GM21526 (cell line): Measurements from ENCODE around the gene LCN9.
"Not testable (repeated sequence)": the region's sequence is repeated elsewhere in the genome, so short reads cannot be mapped to it uniquely, and the experiment has no call there.

Experiments
- ATAC-seq: cut with Tn5 transposase; IDR thresholded peaks from one replicate; pipeline ENCODE4 v1.9.1; 2021; ENCODE audit warnings: moderate library complexity; ENCODE audit not compliant: unreplicated experiment, low FRiP score

The LCN9 gene

GRCh38 chr9:135644631-135645218 is 18.4 kb upstream of the LCN9 start:
- ATAC-seq, result no peak

DNA sequence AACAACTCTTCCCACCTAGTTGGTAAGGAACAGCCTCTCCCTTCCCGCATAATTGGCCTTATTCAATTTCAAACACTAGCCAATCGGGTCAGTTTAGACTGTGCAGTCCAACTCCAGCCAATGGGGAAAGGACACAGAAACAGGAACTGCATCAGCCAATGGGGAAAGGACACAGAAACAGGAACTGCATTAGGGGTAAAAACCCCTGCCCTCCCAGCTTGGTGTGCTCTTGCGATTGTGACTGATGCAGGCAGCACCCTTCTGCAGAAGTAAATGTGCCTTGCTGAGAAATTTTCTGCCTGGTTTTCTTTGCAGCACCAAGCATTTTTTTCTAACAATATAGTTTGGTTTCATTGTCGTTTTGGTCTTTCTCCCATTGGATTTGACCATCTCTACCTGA is 15.2 kb upstream of the LCN9 start:
- ATAC-seq, result no peak

GRCh38 chr9:135648494-135649410 is 14.4 kb upstream of the LCN9 start:
- ATAC-seq, result no peak

DNA sequence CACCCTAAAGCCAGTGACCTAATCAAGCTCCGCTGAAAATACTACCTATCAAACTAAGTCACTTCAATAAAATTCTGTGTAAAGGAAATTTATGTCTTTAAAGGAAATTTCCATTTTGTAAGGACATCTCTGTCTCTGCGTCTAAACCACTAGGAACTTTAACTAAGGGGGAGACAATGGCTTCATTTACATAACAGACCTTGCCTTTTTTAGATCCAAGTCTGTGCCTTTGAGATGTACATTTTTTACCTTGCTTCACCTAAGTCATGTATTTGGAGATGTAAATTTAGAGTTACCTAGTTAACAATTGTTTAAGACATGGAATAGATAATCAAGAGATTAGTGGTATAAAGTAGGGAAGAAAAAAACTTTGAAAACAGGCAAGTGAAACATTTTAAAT is 13.6 kb upstream of the LCN9 start:
- no peak for ATAC-seq

GRCh38 chr9:135650408-135650807 is 12.7 kb upstream of the LCN9 start:
- no peak for ATAC-seq

- no peak for ATAC-seq
Observed at GRCh38 chr9:135655317-135655716, 7.8 kb upstream of the LCN9 start.

DNA sequence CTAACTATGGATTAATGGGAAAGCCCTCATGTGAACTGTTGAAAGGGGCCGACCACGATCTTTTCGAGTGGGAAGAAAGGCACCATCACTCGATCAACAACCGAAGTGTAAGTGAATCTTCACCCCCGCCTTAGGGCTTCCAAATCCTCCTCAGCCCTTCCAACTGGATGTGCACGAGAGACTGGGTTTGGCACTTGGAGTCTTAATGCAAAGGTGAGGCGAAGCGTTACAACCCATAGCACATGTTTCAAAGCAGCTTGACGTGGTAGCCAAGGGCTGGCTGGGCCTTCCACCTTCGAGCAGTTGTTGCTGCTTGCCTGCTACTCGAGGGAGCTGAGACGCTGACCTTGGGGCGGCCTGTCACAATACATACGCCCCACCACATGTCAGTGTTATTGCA is 5.7 kb upstream of the LCN9 start:
- no peak for ATAC-seq

DNA sequence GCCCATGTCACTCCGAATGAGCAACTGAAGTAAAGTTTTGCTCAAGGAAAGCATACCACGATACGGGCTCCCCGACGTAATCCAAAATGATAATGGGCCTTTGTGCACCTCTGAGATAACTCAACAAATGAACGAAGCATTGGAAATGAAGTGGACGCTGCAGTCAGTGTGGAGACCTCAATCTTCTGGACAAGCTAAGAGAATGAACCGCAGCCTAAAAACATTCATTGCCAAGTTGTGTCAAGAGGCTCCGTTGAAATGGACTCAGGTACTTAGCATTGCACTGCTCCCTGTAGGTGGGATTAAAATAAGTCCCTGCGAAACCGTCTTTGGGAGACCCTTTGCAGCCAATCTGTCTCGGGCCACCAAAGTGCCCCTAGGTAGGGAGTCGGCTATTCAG is 3.9 kb upstream of the LCN9 start:
- no peak for ATAC-seq

GRCh38 chr9:135660407-135660806 is 2.7 kb upstream of the LCN9 start:
- no peak for ATAC-seq

DNA sequence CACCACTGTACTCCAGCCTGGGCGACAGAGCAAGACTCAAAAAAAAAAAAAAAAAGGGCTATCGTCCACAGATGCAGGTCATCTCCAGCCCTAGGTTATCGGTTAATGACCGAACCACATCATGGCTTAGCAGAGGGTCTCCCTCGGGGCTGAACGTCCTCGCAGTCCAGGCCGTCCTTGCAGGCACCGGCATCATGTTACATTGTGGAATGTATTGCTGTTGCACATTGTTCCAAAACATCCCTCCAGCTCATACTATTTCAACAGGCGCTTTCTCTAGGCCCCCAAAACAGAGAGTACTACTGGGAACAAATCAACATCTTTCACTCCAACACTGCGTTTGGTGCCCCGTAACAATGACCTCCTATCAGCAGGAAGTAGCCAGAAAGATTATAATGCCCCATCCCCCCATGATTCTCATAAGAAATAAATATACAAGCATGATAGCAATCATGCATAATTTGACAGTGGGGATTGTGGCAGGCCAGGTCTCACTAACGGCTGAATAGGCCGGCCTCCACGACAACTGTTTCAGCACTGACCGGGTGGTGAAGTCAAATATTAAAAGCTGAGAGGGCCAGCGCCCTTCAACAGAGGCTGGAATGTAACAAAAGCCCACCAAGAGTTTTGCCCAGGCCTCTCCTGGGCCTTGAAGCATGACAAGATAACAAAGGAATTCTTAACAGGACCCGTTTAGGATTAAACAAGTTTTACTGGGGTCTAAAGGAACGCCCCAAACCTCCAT is 1.1 kb upstream of the LCN9 start:
- no peak for ATAC-seq

GRCh38 chr9:135663451-135663770 is 302 bp downstream of the LCN9 start:
- ATAC-seq, result no peak

- no peak for ATAC-seq
Observed at GRCh38 chr9:135663857-135664256, 748 bp downstream of the LCN9 start.

DNA sequence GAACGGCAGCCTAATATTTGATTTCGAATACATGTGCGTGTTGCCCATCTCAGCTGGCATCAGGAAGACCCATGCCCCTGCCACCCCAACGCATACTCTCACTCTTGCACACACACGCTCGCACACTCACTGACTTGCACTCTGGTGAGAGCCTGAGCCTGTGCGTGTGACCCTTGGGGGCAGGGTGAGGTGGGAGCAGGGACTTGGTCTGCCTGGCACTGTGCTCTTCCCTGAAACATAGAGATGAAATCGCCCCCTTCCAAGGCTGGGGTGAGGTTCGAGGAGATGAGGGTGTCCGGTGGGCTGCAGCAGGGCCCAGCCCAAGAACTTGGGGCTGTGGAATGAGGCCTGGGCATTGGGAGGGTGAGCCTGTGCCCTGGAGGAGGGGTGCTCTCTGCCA is 1.2 kb downstream of the LCN9 start:
- no peak for ATAC-seq

GRCh38 chr9:135664801-135665794 is 2.0 kb downstream of the LCN9 start:
- ATAC-seq, result no peak

DNA sequence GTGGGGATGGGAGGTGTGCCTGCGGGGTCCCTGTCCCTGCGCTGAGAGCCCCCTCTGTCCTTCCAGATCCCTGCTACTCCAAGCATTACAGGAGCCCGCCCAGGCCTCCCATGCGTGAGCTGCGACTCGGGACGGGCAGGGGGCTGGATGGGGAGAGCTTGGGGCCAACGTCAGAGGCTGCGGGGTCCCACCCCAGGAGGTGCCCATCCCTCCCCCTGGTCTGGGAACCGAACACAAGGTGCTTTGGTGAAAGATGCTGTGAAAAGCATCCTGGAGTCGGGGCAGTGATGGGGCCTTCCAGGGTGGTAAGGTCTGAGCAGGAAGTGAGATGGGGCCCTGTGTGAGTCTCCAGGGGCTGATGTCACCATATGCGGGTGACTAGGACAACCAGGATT is 2.7 kb downstream of the LCN9 start:
- no peak for ATAC-seq

DNA sequence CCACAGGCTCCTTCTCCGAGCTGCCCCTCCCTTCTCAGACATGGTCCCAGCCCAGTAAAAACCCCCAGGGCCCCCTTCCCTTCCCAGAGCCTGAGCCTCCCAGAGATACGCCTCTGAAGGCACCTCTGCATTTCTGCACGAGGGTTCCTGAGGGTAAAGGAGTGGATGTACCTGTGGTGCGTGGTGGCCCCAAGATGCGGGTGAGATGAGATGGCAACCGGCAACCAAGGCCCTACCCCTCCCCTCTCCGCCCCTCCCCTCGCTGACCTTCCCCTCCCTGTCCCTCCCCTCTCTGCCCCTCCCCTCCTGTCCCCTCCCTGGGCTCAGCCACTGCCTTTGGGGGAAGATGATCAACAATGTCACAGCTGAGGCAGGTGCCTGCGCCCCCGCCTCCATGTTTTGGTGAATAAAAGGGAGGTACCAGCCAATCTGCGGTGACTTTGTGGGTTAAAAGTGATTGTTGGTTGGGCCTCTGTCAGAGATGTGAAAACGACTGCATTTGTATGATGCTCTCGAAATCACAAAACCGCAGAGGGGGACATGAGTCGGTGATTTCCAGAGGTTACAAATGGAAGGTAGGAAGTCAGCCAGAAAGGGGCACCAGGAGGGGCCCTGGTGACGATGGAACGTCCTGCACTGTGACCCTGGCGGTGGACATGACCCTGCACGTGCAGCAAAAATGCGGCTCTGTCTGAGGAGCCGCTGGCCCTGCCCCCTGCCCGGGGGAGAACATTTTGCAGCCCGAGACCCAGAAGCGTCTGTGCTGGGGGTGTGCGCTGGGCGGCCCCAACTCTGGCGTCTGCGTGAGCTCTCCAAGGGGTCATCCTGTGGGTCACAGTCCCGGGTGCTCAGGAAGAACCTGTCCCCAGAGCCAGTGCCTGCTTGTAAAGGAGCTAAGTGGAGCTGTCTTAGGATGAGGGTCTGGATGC is 3.7 kb downstream of the LCN9 start:
- ATAC-seq, result no peak

GRCh38 chr9:135667463-135668001 is 4.4 kb downstream of the LCN9 start:
- ATAC-seq, result no peak

DNA sequence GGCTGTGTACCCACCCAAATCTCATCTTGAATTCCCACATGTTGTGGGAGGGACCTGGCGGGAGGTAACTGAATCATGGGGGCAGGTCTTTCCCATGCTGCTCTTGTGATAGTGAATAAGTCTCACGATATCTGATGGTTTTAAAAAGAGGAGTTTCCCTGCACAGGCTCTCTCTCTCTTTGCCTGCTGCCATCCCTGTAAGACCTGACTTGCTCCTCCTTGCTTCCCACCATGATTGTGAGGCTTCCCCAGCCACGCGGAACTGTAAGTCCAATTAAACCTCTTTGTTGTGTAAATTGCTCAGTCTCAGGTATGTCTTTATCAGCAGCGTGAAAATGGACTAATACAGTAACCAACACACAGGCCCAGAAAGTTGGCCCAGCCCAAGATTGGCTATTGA is 5.9 kb downstream of the LCN9 start:
- not testable (repeated sequence) for ATAC-seq

GRCh38 chr9:135669616-135670285 is 6.6 kb downstream of the LCN9 start:
- ATAC-seq, result no peak
